Hepatic stellate cell (primary cell): ENCODE results near the gene HKDC1.

Source experiments
- DNase-seq: peaks from one replicate; pipeline ENCODE4 v3.0.0; 2011; ENCODE audit warnings: low spot score

HKDC1 gene

GRCh38 chr10:69215405-69216171, 4.5 kb upstream of the HKDC1 start:
- DNase-seq, result no peak

- no peak for DNase-seq
These were observed 3.5 kb upstream of the HKDC1 start for GRCh38 chr10:69216577-69217118.

- no peak for DNase-seq
These were observed 2.9 kb upstream of the HKDC1 start for GRCh38 chr10:69217119-69217754.

- DNase-seq, result no peak
These were observed 1.3 kb upstream of the HKDC1 start for GRCh38 chr10:69218831-69219230.

GRCh38 chr10:69220507-69220906, 375 bp downstream of the HKDC1 start:
- DNase-seq, result no peak

- DNase-seq, result peak; percentile 58
These were observed 2.3 kb downstream of the HKDC1 start for GRCh38 chr10:69222157-69223027.

- DNase-seq, result no peak
These were observed 2.9 kb downstream of the HKDC1 start for GRCh38 chr10:69223028-69223342.

GRCh38 chr10:69224862-69225657, 4.9 kb downstream of the HKDC1 start:
- DNase-seq, result no peak

GRCh38 chr10:69225681-69226080, 5.5 kb downstream of the HKDC1 start:
- no peak for DNase-seq

GRCh38 chr10:69226919-69227450, 6.9 kb downstream of the HKDC1 start:
- DNase-seq, result no peak

GRCh38 chr10:69228151-69228550, 8.0 kb downstream of the HKDC1 start:
- DNase-seq, result no peak

- peak; percentile 39 for DNase-seq
These were observed 9.4 kb downstream of the HKDC1 start for GRCh38 chr10:69229616-69229916.

- DNase-seq, result no peak
These were observed 10.0 kb downstream of the HKDC1 start for GRCh38 chr10:69230128-69230527.

GRCh38 chr10:69232252-69232651, 12.1 kb downstream of the HKDC1 start:
- DNase-seq, result peak; percentile 95

- DNase-seq, result no peak
These were observed 12.8 kb downstream of the HKDC1 start for GRCh38 chr10:69232736-69233480.

- no peak for DNase-seq
These were observed 14.3 kb downstream of the HKDC1 start for GRCh38 chr10:69234447-69234846.

- peak; percentile 85 for DNase-seq
These were observed 17.5 kb downstream of the HKDC1 start for GRCh38 chr10:69237528-69238159.

- DNase-seq, result no peak
These were observed 19.0 kb downstream of the HKDC1 start for GRCh38 chr10:69239136-69239535.

- no peak for DNase-seq
These were observed 19.8 kb downstream of the HKDC1 start for GRCh38 chr10:69239816-69240434.

- DNase-seq, result no peak
These were observed 20.3 kb downstream of the HKDC1 start for GRCh38 chr10:69240455-69240854.
